ENCODE measurements around the gene ST3GAL2.
A peak's percentile ranks its signal among the peaks of the same experiment; 100 is the strongest.

Gene ST3GAL2

DNA sequence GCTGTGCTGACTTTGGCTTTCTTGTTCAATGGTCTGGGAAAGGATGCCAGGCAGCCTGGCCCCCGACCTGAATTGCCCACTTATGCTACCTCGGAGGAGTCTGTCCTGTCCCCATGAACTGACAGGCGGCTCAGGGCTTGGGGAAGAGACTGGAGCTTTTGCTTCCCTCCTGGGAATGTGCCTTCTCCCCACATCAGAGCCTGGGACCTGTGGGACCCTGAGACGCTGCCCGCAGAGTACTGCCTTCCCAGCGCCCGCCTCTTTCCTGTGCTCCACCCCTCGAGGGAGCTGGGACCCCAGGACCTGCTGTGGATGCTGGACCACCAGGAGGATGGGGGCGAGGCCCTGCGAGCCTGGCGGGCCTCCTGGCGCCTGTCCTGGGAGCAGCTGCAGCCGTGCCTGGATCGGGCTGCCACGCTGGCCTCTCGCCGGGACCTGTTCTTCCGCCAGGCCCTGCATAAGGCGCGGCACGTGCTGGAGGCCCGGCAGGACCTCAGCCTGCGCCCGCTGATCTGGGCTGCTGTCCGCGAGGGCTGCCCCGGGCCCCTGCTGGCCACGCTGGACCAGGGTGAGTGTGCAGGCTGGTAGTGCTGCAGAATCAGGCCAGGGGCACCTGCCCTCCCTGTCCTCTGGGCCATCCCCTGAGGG lies 34.0 kb upstream of the ST3GAL2 start:
- Histone ChIP-seq H3K4me1 (no peaks in the 10 kb centered on the region), H3K4me3 (ENCODE audit: low read depth, low read length) (no peak overlapping the region), H3K4me2 (ENCODE audit: low read length) (no peak overlapping the region), H3K79me2 (no peaks in the 10 kb centered on the region), H3K27ac (no peak overlapping the region), H3K27me3 (ENCODE audit: control insufficient read depth, insufficient read depth, low read length) (no peaks in the 10 kb centered on the region), H3K9me3 (ENCODE audit: control insufficient read depth, low read length) (no peaks in the 10 kb centered on the region), H2AFZ (no peak overlapping the region), H3K9ac (no peak overlapping the region), H3K36me3 (ENCODE audit: control insufficient read depth, insufficient read depth, low read length) (no peaks in the 10 kb centered on the region)
- TF ChIP-seq, protein P1, sequence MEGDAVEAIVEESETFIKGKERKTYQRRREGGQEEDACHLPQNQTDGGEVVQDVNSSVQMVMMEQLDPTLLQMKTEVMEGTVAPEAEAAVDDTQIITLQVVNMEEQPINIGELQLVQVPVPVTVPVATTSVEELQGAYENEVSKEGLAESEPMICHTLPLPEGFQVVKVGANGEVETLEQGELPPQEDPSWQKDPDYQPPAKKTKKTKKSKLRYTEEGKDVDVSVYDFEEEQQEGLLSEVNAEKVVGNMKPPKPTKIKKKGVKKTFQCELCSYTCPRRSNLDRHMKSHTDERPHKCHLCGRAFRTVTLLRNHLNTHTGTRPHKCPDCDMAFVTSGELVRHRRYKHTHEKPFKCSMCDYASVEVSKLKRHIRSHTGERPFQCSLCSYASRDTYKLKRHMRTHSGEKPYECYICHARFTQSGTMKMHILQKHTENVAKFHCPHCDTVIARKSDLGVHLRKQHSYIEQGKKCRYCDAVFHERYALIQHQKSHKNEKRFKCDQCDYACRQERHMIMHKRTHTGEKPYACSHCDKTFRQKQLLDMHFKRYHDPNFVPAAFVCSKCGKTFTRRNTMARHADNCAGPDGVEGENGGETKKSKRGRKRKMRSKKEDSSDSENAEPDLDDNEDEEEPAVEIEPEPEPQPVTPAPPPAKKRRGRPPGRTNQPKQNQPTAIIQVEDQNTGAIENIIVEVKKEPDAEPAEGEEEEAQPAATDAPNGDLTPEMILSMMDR (IDR thresholded peaks at IDR 0.05), result no peak

GRCh38 chr16:70470927-70471341 lies 32.0 kb upstream of the ST3GAL2 start:
- no peak overlapping the region for H3K4me3 ChIP-seq (ENCODE audit: low read depth, low read length)
- H2AFZ ChIP-seq, result no peak overlapping the region
- H3K27me3 ChIP-seq (ENCODE audit: control insufficient read depth, insufficient read depth, low read length), result no peaks in the 10 kb centered on the region
- TF ChIP-seq, protein P1 (IDR thresholded peaks at IDR 0.05), result peak; percentile 59
- H3K79me2 ChIP-seq, result no peaks in the 10 kb centered on the region
- no peak overlapping the region for H3K27ac ChIP-seq
- no peak overlapping the region for H3K4me2 ChIP-seq (ENCODE audit: low read length)
- no peaks in the 10 kb centered on the region for H3K9me3 ChIP-seq (ENCODE audit: control insufficient read depth, low read length)
- no peaks in the 10 kb centered on the region for H3K4me1 ChIP-seq
- H3K36me3 ChIP-seq (ENCODE audit: control insufficient read depth, insufficient read depth, low read length), result no peaks in the 10 kb centered on the region
- no peak overlapping the region for H3K9ac ChIP-seq

- no peaks in the 10 kb centered on the region for H3K36me3 ChIP-seq (ENCODE audit: control insufficient read depth, insufficient read depth, low read length)
- H3K4me1 ChIP-seq, result no peaks in the 10 kb centered on the region
- H3K79me2 ChIP-seq, result no peaks in the 10 kb centered on the region
- no peak overlapping the region for H3K4me2 ChIP-seq (ENCODE audit: low read length)
- no peak overlapping the region for H3K4me3 ChIP-seq (ENCODE audit: low read depth, low read length)
- TF ChIP-seq, protein P1 (IDR thresholded peaks at IDR 0.05), result no peak
- no peaks in the 10 kb centered on the region for H3K9me3 ChIP-seq (ENCODE audit: control insufficient read depth, low read length)
- no peaks in the 10 kb centered on the region for H3K27me3 ChIP-seq (ENCODE audit: control insufficient read depth, insufficient read depth, low read length)
- no peak overlapping the region for H2AFZ ChIP-seq
- no peak overlapping the region for H3K27ac ChIP-seq
- no peak overlapping the region for H3K9ac ChIP-seq
These were observed 31.4 kb upstream of the ST3GAL2 start for GRCh38 chr16:70470141-70470926.

DNA sequence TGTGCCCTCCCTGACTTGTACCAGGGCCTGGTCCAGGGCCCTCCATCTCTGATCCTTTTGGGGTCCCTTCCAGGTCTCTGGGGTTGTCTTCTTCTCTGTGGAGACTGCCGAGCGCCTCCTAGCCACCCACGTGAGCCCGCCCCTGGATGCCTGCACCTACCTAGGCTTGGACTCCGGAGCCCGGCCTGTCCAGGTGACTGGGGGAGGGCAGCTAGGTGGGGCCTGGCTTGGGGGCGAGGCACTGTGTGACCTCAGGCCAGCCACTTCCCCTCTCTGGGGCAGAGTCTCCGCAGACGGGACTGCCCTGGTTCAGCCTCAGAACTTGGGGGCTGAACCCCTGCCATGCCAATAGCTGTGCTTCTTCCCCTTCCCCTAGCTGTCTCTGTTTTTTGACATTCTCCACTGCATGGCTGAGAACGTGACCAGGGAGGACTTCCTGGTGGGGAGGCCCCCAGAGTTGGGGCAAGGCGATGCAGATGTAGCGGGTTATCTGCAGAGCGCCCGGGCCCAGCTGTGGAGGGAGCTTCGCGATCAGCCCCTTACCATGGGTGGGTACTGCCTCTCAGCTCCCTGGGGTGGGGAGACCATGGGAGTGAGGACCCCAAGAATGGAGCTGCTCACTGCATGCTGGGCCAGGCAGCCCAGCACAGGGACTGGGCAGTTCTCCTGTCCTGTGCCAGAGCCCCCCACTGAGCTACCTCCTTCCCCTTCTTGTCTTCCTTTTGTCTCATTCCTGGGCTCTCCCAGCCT lies 30.1 kb upstream of the ST3GAL2 start:
- Histone ChIP-seq H3K27me3 (ENCODE audit: control insufficient read depth, insufficient read depth, low read length) (no peaks in the 10 kb centered on the region), H3K36me3 (ENCODE audit: control insufficient read depth, insufficient read depth, low read length) (no peaks in the 10 kb centered on the region)
- TF ChIP-seq, protein P1 (IDR thresholded peaks at IDR 0.05), result no peak

More for the DNA sequence above, 30.1 kb upstream of the ST3GAL2 start:
- Histone ChIP-seq H3K4me2 (ENCODE audit: low read length) (no peak overlapping the region), H3K9me3 (ENCODE audit: control insufficient read depth, low read length) (no peaks in the 10 kb centered on the region), H3K27ac (no peak overlapping the region), H3K79me2 (no peaks in the 10 kb centered on the region), H3K4me3 (ENCODE audit: low read depth, low read length) (no peak overlapping the region), H3K9ac (no peak overlapping the region), H2AFZ (no peak overlapping the region), H3K4me1 (no peaks in the 10 kb centered on the region)

Measured in parathyroid adenoma (tissue), 2 donors.